Caki2 (cell line): ENCODE results near the gene SMYD3. TPM values are rescaled to one million over a fixed set of nuclear protein-coding genes. Genes with fewer than 3 reads are reported as not detected.
"Not testable (repeated sequence)": the region's sequence is repeated elsewhere in the genome, so short reads cannot be mapped to it uniquely, and the experiment has no call there.

Experiments
- DNase-seq: peaks from one replicate; pipeline ENCODE4 v3.0.0-alpha.2; 2015; ENCODE audit warnings: low read depth
- in situ Hi-C: cut with HindIII; loops from 2 replicates; pipeline ENCODE4 v1.10.0; 2016; ENCODE audit warnings: low sequenced_read_pairs, low pct_unique_long_range_greater_than_20kb, mixed read lengths
- total RNA-seq: library from RNA; depleted of rRNA; stranded (reverse); fragments of >200 nt; shearing (Covaris generic); gene quantifications from 2 replicates; pipeline ENCODE4 v1.2.3, GENCODE V29; 2014; ENCODE audit warnings: low replicate concordance

The SMYD3 gene
- total RNA-seq, 1 experiment from 2014 or later = 47.7 TPM

DNA sequence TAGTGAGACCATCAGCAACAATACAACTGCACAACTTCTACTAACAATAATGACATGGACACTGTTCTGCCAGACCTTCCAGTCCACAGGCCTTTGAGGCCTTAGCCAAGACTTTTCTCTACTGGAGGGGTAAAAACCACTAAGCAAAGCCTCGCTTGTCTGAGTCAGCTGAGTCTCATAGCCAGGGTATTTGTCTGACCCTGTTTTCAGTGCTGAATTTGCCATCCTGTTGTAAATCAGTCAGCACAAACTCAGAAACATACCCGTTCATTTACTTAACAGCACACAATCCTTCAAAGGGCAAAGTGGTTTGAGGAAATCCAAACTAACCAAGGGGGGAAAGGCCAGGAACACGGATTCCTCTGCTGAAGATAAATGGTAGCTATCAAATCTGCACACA lies 537.8 kb downstream of the SMYD3 start:
- in situ Hi-C loops = no loop called here
- DNase-seq = no peak

DNA sequence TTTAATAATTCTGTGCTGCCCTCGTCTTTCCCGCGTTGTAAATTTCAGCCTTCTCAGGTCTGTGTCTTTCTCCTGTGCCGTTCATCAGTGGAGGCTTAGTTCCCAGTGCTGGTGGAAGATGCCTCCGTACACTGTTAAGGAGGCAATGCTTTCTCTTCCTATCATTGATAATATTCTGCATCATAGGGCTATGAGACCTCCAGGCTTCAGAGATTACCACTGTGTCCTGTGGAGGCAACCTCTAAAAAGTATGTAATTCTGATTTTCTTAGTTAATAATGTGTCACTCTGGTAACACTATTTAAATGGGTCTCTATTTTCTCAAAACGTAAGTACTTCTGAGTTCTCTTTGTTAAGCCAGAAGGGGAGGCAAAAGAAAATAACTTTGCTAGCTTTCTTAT lies 538.3 kb downstream of the SMYD3 start:
- DNase-seq = no peak
- in situ Hi-C loops = no loop called here

DNA sequence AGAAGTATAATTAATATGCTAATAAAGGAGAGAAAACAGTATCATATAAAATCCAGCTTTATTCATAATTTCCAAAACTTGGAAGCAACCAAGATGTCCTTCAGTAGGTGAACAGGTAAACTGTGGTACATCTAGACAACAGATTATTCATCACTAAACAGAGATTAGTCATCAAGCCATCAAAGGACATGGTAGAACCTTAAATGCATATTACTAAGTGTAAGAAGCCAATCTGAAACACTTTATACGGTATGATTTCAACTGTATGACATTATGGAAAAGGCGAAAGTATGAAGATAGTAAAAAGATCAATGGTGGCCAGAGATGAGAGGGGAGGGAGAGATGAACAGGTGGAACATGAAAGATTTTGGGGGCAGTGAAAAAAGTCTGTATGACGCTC lies 541.7 kb downstream of the SMYD3 start:
- in situ Hi-C loops = no loop called here
- no peak for DNase-seq

DNA sequence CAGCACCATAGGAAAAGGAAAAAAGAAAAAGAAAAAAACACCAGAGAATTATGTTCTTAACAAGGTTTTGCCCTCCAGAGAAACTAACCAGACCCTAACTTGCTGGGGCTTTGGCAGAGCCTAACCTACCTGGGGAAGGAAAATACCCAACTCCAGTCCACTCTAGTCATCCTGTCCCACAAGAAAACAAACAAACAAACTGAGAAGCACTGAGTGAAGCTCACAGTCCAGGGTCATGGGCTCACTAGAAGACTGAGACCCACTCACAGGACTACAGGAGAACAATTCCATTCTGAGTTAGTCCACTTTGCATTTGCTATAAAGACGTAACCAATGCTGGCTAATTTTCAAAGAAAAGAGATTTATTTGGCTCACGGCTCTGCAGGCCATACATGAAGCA lies 543.4 kb downstream of the SMYD3 start:
- DNase-seq = no peak
- in situ Hi-C loops = no loop called here

DNA sequence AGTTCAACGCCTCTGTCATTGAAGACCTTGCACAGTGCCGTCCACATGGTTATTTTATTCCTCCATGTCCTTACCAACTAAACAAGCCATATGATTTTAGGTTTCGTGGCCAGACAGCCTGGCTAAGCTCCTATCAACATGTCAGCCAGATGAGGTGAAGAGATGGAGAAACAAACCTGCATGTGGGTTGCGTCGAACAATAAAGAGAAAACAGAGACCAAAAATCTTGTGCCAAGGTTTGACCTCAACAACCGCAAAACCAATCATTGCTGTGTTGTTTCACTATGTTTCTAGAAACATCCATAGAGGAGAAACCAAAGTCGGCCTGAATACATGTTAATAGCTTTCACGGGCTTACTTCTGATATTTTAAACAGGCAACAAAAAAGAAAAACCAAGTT lies 544.6 kb downstream of the SMYD3 start:
- no peak for DNase-seq
- in situ Hi-C loops = no loop called here

DNA sequence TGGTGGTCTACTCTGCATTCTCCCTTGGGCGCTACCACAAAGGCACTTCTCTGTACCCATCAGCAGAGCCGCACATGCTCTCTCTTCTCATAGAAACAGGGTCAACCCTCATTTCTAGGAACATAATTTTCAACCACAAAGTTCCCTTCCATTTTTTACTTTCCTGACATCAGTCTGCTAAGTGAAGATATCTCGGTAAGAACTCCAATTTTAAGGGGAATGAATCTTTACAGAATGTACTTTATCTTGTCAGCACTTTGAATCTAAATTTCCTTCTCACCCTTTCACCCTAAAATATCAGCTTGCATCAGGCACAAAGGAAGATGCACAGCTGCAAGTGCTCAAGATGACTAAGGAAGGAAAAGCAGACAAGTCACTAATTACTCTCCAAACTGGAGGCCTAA lies 545.9 kb downstream of the SMYD3 start:
- DNase-seq = no peak
- in situ Hi-C loops = no loop called here

DNA sequence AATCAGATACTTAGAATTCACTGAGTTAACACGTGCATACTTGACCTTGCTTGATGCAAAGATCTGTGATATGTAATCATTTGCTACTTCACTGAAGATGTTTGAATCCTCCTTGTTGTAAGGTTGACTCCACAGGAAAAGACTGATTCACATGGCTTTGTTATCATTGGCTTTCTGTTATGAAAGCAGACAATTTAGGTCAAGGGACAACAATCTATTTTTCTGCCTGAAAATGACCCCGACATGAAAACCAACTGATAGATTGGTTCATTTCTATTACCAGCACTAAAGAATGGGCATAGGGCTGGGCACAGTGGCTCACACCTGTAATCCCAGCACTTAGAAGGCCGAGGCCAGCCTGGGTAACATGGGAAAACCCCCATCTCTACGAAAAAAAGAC lies 546.9 kb downstream of the SMYD3 start:
- in situ Hi-C loops = no loop called here
- DNase-seq = no peak

DNA sequence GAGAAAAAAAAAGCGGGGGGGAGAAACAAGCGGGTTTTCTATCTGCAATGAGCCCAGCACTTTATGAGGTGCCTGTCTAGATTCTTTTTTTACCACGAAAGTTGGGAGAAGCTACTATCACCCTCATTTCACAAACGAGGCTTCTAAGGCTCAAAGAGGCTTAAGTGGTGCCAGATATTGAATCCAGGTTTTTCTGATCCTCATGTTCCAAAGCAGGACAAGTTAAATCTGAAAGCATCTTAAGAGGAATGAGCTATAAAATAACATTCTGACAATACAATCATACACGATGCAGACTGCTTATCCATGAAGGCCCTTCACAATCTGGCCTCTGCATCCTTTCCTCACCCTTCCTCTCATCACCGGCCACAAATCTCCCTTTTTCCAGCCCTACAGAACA lies 549.1 kb downstream of the SMYD3 start:
- in situ Hi-C loops = no loop called here
- no peak for DNase-seq

DNA sequence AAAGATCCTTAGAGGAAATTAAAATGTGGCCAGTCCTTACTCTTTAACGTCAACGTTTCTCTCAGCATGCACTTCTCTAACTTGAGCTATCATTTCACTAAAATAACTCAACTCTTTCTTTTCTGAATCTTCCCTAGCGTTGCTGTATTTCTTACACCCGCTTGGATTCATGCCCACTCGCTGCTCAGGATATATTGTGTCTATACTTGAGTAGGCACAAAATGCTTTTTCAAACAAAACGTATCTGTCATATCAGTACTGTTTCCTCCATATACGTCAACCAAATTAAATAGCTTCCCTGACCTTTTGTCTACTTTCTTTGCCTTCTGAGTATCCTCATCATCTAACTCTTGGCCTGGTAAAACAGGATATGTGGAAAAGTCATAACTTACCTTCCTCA lies 549.7 kb downstream of the SMYD3 start:
- DNase-seq = no peak
- in situ Hi-C loops = no loop called here

DNA sequence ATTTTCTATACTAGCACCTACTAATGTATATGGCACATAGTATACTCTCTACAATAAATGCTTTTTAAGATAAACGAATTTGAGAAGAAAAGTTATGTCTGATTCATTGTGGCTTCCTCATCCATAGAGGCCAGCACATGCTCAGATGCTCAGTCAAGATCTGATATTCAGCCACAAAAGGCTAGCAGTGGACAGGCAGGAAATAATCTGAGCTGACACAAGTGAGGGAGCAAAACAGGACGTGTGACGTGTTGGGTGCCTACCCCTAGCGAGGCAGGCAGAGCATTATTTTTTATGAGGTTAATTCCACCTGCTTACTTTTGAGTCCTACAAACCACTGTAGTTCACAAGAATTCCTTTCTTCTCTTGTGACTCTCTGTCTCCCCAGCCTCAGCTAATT lies 550.9 kb downstream of the SMYD3 start:
- no peak for DNase-seq
- in situ Hi-C loops = no loop called here

DNA sequence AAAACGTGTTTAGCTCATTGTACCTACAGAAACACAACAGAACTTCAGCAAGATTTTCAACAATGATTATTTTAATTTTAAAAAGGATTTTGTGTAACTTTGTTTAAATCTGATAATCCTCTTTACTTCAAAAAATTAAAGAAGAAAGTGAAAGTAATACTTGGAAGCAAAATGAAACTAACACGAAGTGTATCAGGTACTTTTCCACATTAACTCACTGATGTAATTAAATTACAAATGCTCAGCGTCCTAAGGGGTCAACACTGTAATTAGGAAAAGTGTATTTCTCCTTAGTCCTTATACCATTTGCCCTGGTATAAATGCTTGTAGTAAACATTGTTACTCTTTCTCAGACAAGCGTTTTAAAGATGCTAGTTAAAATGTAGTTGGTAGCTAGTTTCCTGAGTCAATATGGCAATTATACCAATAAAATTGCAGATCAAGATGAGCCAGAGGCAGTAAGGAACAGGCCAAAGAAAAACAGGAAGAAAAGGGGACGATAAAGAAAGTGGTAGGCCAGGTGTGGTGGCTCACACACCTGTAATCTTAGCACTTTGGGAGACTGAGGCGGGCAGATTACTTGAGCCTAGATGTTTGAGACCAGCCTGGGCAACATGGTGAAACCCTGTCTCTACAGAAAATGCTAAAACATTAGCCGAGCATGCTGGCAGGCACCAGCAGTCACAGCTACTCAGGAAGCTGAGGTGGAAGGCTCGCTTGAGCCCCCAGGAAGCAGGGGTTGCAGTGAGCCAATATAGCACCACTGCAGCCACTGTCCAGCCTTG lies 553.0 kb downstream of the SMYD3 start:
- in situ Hi-C loops = no loop called here
- DNase-seq = no peak

DNA sequence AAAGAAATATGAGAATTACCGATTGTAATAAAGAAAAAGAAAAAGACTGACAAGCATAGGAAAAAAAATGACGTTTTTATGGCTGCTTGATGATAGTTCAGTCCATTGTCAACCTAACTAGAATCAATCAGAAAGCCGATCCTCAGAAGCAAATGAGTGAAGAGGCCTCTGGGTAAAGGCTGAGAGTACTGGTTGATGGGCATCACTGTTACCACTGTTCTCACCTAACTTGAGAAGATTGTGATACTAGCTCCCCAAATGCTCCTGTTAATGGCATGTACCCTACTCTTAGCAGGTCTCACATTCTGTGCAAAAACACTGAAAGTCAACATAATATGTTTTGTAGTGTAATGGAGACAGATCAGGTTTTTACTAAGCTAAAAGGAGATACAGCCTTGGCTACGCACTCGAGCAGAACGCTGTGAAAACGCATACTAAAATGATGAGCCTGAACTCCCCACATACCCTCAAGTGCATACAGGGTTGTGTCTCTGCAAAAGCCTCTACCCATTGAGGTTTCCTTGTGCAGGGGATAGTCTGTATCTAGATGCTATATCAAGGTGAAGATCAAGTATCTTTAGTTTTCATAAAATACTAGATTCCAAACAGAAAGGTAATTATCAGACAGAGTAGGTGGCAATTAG lies 554.6 kb downstream of the SMYD3 start:
- in situ Hi-C loops = no loop called here
- DNase-seq = no peak

DNA sequence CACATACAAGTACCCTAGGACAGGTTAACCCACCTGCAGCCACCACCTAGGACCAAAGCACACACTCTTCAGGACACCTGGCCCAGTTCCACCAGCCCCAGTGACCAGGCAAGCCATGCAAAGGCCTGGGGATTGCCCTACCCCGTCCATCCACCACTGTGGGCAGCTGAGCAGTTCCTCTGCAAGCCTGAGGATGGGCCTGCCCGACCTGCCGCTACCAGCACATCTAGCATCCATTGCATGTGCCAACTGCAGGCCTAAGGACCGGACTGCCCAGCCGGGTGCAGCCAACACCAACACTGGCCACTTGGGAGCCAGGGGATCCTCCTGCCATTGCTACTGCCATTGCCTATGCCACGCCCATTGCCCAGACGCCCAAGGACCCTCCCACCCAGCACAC lies 558.3 kb downstream of the SMYD3 start:
- in situ Hi-C loops = no loop called here
- no peak for DNase-seq

DNA sequence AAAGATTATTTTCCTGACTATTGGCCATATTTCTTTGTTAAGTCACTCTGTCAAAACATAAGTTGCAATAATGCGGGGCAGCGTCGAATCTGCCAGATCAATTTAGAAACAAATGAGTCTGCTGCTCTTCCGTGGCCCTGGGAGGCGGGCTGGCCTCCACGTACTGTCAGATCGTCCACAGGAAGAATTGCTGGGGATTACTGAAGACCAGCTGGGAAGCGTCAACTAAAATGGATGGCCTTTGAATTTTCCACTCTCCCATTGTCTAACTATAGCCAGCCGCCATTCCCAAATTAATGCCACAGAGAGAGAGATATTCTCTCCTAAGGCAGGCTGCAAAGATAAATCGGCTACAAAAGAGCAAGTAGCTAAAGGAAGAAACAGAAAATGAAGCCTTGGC lies 560.2 kb downstream of the SMYD3 start:
- in situ Hi-C loops = no loop called here
- no peak for DNase-seq

DNA sequence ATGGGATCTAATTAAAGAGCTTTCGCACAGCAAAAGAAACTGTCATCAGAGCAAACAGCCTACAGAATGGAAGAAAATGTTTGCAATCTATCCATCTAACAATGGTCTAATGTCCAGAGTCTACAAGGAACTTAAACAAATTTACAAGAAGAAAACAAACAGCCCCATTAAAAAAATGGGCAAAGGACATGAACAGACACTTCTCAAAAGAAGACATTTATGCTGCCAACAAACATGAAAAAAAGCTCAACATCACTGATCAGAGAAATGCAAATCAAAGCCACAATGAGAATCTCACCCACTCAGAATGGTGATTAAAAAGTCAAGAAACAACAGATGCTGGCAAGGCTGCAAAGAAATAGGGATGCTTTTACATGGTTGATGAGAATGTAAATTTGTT lies 561.9 kb downstream of the SMYD3 start:
- in situ Hi-C loops = not testable (repeated sequence)

DNA sequence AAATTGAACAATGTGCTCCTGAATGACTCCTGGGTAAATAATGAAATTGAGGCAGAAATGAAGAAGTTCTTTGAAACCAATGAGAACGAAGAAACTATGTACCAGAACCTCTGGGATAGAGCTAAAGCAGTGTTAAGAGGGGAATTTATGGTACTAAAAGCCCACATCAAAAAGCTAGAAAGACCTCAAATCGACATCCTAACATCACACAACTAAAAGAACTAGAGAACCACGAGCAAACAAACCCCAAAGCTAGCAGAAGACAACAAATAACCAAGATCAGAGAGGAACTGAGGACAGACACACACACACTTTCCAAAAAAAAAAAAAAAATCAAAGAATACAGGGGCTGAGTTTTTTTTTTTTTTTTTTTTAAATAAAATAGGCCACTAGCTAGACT lies 564.2 kb downstream of the SMYD3 start:
- no peak for DNase-seq
- in situ Hi-C loops = no loop called here

More for the DNA sequence above, 561.9 kb downstream of the SMYD3 start:
- not testable (repeated sequence) for DNase-seq

DNA sequence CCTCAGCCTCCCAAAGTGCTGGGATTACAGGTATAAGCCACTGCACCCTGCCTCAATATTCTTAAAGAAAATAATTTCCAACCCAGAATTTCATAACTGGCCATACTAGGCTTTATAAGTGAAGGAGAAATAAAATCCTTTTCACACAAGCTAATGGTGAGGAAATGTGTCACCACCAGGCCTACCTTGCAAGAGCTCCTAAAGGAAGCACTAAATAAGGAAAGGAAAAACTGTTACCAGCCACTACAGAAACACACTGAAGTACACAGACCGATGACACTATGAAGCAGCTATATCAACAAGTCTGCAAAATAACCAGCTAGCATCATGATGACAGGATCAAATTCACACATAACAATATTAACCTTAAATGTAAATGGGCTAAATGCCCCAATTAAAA lies 565.3 kb downstream of the SMYD3 start:
- in situ Hi-C loops, DNase-seq: not testable (repeated sequence)

DNA sequence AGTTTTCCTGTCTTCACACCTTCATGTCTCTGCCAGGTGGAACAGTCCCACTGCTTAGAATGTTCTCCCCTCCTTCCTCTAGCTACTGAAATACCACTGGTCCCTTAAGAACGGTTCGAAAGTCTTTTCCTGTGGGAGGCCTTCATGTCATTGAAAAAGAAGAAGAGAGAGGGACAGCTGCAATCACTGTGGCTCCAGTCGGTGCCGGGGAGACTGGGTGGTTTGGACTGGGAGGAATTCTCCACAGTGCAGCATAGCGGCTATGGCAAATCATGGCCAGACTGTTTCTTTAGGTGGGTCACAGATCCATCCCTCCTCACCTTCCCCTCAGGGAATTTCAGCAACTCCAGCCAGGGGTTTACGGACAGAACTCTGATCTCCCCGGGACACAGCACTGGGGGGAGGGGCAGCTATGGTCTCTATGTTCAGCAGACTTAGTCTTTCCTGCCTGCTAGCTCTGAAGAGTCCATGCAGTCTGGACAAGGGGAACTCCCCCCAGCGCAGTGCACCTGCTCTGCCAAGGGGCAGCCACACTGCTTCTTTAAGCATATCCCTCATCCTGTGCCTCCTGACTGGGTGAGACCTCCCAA lies 567.2 kb downstream of the SMYD3 start:
- no peak for DNase-seq
- in situ Hi-C loops = no loop called here

DNA sequence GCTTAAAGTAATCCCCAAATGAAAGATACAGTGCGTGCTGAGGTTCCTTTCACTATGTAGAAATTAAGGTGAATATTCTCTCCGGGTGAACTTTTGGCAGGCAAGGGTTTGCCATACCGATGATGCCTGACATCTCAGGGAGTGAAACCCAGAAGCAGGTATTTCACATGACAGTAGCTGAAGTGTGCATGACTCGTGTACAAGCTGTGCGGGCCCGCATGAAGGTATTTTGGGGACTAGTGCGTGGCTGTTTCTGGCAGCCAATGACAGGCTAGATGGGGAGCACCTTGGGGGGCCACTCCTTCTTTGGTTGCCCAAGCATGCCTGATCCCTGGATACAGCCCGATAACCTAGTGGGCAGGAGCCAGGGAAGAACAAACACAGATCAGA lies 569.0 kb downstream of the SMYD3 start:
- in situ Hi-C loops = no loop called here
- DNase-seq = no peak
